Measurements from ENCODE around the gene GAS2L2.

Gene GAS2L2

GRCh38 chr17:35723735-35724134 is 29.3 kb downstream of the GAS2L2 start:
- DNase-seq (ENCODE audit: insufficient read length, low spot score) (no peak), FAIRE-seq (no peak)
- TF ChIP-seq SPI1 (IDR thresholded peaks at IDR 0.05; ENCODE audit: low read depth, low read length) (no peak), TAF1 (IDR thresholded peaks at IDR 0.05; ENCODE audit: low read depth, low read length) (no peak), POU2F2 (IDR thresholded peaks at IDR 0.05; ENCODE audit: low read depth, low read length) (no peak), POLR2A (IDR thresholded peaks at IDR 0.05; ENCODE audit: low read depth, low read length) (no peak), PAX5 (IDR thresholded peaks at IDR 0.05; ENCODE audit: insufficient read depth, low read length, severe bottlenecking) (no peak), POLR2AphosphoS5 (IDR thresholded peaks at IDR 0.05; ENCODE audit: low read depth, low read length) (no peak)

GRCh38 chr17:35717475-35717874 is 35.6 kb downstream of the GAS2L2 start:
- FAIRE-seq: no peak

GRCh38 chr17:35716897-35717465 is 36.1 kb downstream of the GAS2L2 start:
- FAIRE-seq (no peak), DNase-seq (ENCODE audit: insufficient read length, low spot score) (no peak)
- TF ChIP-seq POLR2A (IDR thresholded peaks at IDR 0.05; ENCODE audit: low read depth, low read length) (no peak), TAF1 (IDR thresholded peaks at IDR 0.05; ENCODE audit: low read depth, low read length) (no peak), PAX5 (IDR thresholded peaks at IDR 0.05; ENCODE audit: insufficient read depth, low read length, severe bottlenecking) (no peak), SPI1 (IDR thresholded peaks at IDR 0.05; ENCODE audit: low read depth, low read length) (no peak), POLR2AphosphoS5 (IDR thresholded peaks at IDR 0.05; ENCODE audit: low read depth, low read length) (no peak), POU2F2 (IDR thresholded peaks at IDR 0.05; ENCODE audit: low read depth, low read length) (no peak)

More at GRCh38 chr17:35717475-35717874, 35.6 kb downstream of the GAS2L2 start:
- no peak for DNase-seq (ENCODE audit: insufficient read length, low spot score)
- TF ChIP-seq TAF1 (IDR thresholded peaks at IDR 0.05; ENCODE audit: low read depth, low read length) (no peak), POLR2A (IDR thresholded peaks at IDR 0.05; ENCODE audit: low read depth, low read length) (no peak), SPI1 (IDR thresholded peaks at IDR 0.05; ENCODE audit: low read depth, low read length) (no peak), PAX5 (IDR thresholded peaks at IDR 0.05; ENCODE audit: insufficient read depth, low read length, severe bottlenecking) (no peak), POU2F2 (IDR thresholded peaks at IDR 0.05; ENCODE audit: low read depth, low read length) (no peak), POLR2AphosphoS5 (IDR thresholded peaks at IDR 0.05; ENCODE audit: low read depth, low read length) (no peak)

- FAIRE-seq (no peak), DNase-seq (ENCODE audit: insufficient read length, low spot score) (no peak)
- TF ChIP-seq POLR2AphosphoS5 (IDR thresholded peaks at IDR 0.05; ENCODE audit: low read depth, low read length): no peak
- TF ChIP-seq POU2F2 (IDR thresholded peaks at IDR 0.05; ENCODE audit: low read depth, low read length): no peak
- no peak for TF ChIP-seq TAF1 (IDR thresholded peaks at IDR 0.05; ENCODE audit: low read depth, low read length)
- TF ChIP-seq POLR2A (IDR thresholded peaks at IDR 0.05; ENCODE audit: low read depth, low read length): no peak
- no peak for TF ChIP-seq PAX5 (IDR thresholded peaks at IDR 0.05; ENCODE audit: insufficient read depth, low read length, severe bottlenecking)
- no peak for TF ChIP-seq SPI1 (IDR thresholded peaks at IDR 0.05; ENCODE audit: low read depth, low read length)
Observed at GRCh38 chr17:35716173-35716572, 36.9 kb downstream of the GAS2L2 start.

GRCh38 chr17:35715416-35715815 is 37.6 kb downstream of the GAS2L2 start:
- FAIRE-seq (no peak), DNase-seq (ENCODE audit: insufficient read length, low spot score) (no peak)
- TF ChIP-seq TAF1 (IDR thresholded peaks at IDR 0.05; ENCODE audit: low read depth, low read length): no peak

- no peak for DNase-seq (ENCODE audit: insufficient read length, low spot score)
- no peak for FAIRE-seq
Observed at GRCh38 chr17:35714988-35715387, 38.1 kb downstream of the GAS2L2 start.

GRCh38 chr17:35713069-35713728 is 39.8 kb downstream of the GAS2L2 start:
- no peak for FAIRE-seq
- no peak for DNase-seq (ENCODE audit: insufficient read length, low spot score)
- TF ChIP-seq POU2F2 (IDR thresholded peaks at IDR 0.05; ENCODE audit: low read depth, low read length) (no peak), POLR2AphosphoS5 (IDR thresholded peaks at IDR 0.05; ENCODE audit: low read depth, low read length) (no peak), POLR2A (IDR thresholded peaks at IDR 0.05; ENCODE audit: low read depth, low read length) (no peak), TAF1 (IDR thresholded peaks at IDR 0.05; ENCODE audit: low read depth, low read length) (no peak), PAX5 (IDR thresholded peaks at IDR 0.05; ENCODE audit: insufficient read depth, low read length, severe bottlenecking) (no peak), SPI1 (IDR thresholded peaks at IDR 0.05; ENCODE audit: low read depth, low read length) (no peak)

More at GRCh38 chr17:35714988-35715387, 38.1 kb downstream of the GAS2L2 start:
- TF ChIP-seq PAX5 (IDR thresholded peaks at IDR 0.05; ENCODE audit: insufficient read depth, low read length, severe bottlenecking) (no peak), POU2F2 (IDR thresholded peaks at IDR 0.05; ENCODE audit: low read depth, low read length) (no peak), POLR2A (IDR thresholded peaks at IDR 0.05; ENCODE audit: low read depth, low read length) (no peak), TAF1 (IDR thresholded peaks at IDR 0.05; ENCODE audit: low read depth, low read length) (no peak), POLR2AphosphoS5 (IDR thresholded peaks at IDR 0.05; ENCODE audit: low read depth, low read length) (no peak), SPI1 (IDR thresholded peaks at IDR 0.05; ENCODE audit: low read depth, low read length) (no peak)

GRCh38 chr17:35710950-35711349 is 42.1 kb downstream of the GAS2L2 start:
- no peak for FAIRE-seq

GRCh38 chr17:35709874-35710273 is 43.2 kb downstream of the GAS2L2 start:
- FAIRE-seq (no peak), DNase-seq (ENCODE audit: insufficient read length, low spot score) (no peak)
- no peak for TF ChIP-seq SPI1 (IDR thresholded peaks at IDR 0.05; ENCODE audit: low read depth, low read length)
- TF ChIP-seq POLR2A (IDR thresholded peaks at IDR 0.05; ENCODE audit: low read depth, low read length): no peak
- TF ChIP-seq TAF1 (IDR thresholded peaks at IDR 0.05; ENCODE audit: low read depth, low read length): no peak
- no peak for TF ChIP-seq POU2F2 (IDR thresholded peaks at IDR 0.05; ENCODE audit: low read depth, low read length)
- no peak for TF ChIP-seq POLR2AphosphoS5 (IDR thresholded peaks at IDR 0.05; ENCODE audit: low read depth, low read length)
- no peak for TF ChIP-seq PAX5 (IDR thresholded peaks at IDR 0.05; ENCODE audit: insufficient read depth, low read length, severe bottlenecking)

More at GRCh38 chr17:35710950-35711349, 42.1 kb downstream of the GAS2L2 start:
- TF ChIP-seq POLR2AphosphoS5 (IDR thresholded peaks at IDR 0.05; ENCODE audit: low read depth, low read length) (no peak), SPI1 (IDR thresholded peaks at IDR 0.05; ENCODE audit: low read depth, low read length) (no peak)
- DNase-seq (ENCODE audit: insufficient read length, low spot score): no peak

GRCh38 chr17:35708951-35709350 is 44.1 kb downstream of the GAS2L2 start:
- FAIRE-seq (no peak), DNase-seq (ENCODE audit: insufficient read length, low spot score) (no peak)
- TF ChIP-seq POLR2A (IDR thresholded peaks at IDR 0.05; ENCODE audit: low read depth, low read length) (no peak), PAX5 (IDR thresholded peaks at IDR 0.05; ENCODE audit: insufficient read depth, low read length, severe bottlenecking) (no peak), POLR2AphosphoS5 (IDR thresholded peaks at IDR 0.05; ENCODE audit: low read depth, low read length) (no peak), SPI1 (IDR thresholded peaks at IDR 0.05; ENCODE audit: low read depth, low read length) (no peak), TAF1 (IDR thresholded peaks at IDR 0.05; ENCODE audit: low read depth, low read length) (no peak), POU2F2 (IDR thresholded peaks at IDR 0.05; ENCODE audit: low read depth, low read length) (no peak)
